ENCODE results near the gene MIPEP. TPM values are rescaled to one million over a fixed set of nuclear protein-coding genes. Genes with fewer than 3 reads are reported as not detected.

MIPEP gene
- total and polyA plus RNA-seq, 9 of the 15 experiments (the other 6 are each of a cell fraction or from before 2014, with no cell fraction given), result 1.7 to 19.3 (median 13.1) TPM

DNA sequence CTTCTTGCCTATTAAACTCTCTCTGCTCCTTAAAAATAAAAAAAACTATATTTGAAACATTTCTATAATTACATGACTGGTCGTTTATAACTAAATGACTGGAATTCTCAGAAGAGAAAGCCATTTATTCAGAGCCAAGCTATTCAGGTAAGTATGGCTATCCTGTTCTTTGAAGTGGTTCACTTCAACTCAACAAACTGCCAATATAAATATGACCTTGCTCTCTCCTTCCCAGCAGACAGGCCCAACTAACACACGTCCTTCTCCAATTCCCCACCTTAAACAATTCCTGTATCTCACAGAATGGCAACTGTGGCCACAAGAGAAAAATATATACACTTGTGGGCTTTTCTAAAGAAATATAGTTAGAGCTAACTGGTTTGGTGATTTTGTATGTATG lies 153.9 kb downstream of the MIPEP start:
- DNase-seq (ENCODE audit: extremely low read depth in 1 of 4, low spot score in 3 of 4) (no peak), FAIRE-seq (no peak), ATAC-seq (no peak)
- H3K27ac ChIP-seq (ENCODE audit: extremely low read depth, low read depth, low read length), result no peak overlapping the region
- 6% methylated on average over 2 of the region's 2 CpGs for WGBS (ENCODE audit: insufficient coverage, low coverage, missing lambda C conversion rate)
- TF ChIP-seq SMARCE1 (IDR thresholded peaks at IDR 0.05), result no peak
- no peak for TF ChIP-seq PURB (CRISPR knock-in tag; IDR thresholded peaks at IDR 0.05; ENCODE audit: low read depth)
- no peak for TF ChIP-seq SAFB (IDR thresholded peaks at IDR 0.05; ENCODE audit: borderline replicate concordance, low read depth, low read length)
- no peak for TF ChIP-seq POLR2A (conservative IDR thresholded peaks at IDR 0.05)
- TF ChIP-seq ZNF561 (CRISPR knock-in tag; conservative IDR thresholded peaks at IDR 0.05), result no peak
- TF ChIP-seq BRD4 (IDR thresholded peaks at IDR 0.05), result no peak
- TF ChIP-seq CBX8 (IDR thresholded peaks at IDR 0.05; ENCODE audit: borderline replicate concordance, extremely low read depth, low read depth, low read length, poor library complexity, severe bottlenecking), result no peak
- TF ChIP-seq, protein P1, sequence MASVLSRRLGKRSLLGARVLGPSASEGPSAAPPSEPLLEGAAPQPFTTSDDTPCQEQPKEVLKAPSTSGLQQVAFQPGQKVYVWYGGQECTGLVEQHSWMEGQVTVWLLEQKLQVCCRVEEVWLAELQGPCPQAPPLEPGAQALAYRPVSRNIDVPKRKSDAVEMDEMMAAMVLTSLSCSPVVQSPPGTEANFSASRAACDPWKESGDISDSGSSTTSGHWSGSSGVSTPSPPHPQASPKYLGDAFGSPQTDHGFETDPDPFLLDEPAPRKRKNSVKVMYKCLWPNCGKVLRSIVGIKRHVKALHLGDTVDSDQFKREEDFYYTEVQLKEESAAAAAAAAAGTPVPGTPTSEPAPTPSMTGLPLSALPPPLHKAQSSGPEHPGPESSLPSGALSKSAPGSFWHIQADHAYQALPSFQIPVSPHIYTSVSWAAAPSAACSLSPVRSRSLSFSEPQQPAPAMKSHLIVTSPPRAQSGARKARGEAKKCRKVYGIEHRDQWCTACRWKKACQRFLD (CRISPR knock-in tag; IDR thresholded peaks at IDR 0.05), result no peak
- no peak for TF ChIP-seq ZNF696 (CRISPR knock-in tag; conservative IDR thresholded peaks at IDR 0.05)
- TF ChIP-seq DNMT1 (IDR thresholded peaks at IDR 0.05), result no peak
- TF ChIP-seq JUND (IDR thresholded peaks at IDR 0.05; ENCODE audit: borderline replicate concordance, low read depth, low read length), result no peak
- no peak for TF ChIP-seq JUND (tag; IDR thresholded peaks at IDR 0.05; ENCODE audit: borderline replicate concordance, low read depth, low read length)
- intact Hi-C loops (cut with micrococcal nuclease) (no loop called here), in situ Hi-C loops (cut with MboI) (no loop called here)
- H4K20me1 ChIP-seq (replicated peaks; ENCODE audit: control insufficient read depth, insufficient read depth, low read length), result no peaks in the 10 kb centered on the region
- CTCF ChIA-PET (ENCODE audit: low intra/inter-chr PET ratio), result no interaction called here
- no peaks in the 10 kb centered on the region for H3K9me3 ChIP-seq (replicated peaks; ENCODE audit: control insufficient read depth, insufficient read depth, low read depth, low read length)
- BruUV-seq (replicated peaks), result no TSS peak
- H3K27me3 ChIP-seq (ENCODE audit: control insufficient read depth in 2 of 2, insufficient read depth in 2 of 2, low read length in 2 of 2), result no peaks in the 10 kb centered on the region
- POLR2A ChIA-PET, result no interaction called here
- no peak overlapping the region for H3K4me2 ChIP-seq (ENCODE audit: insufficient read depth, low read length)
- H3K9ac ChIP-seq (ENCODE audit: insufficient read depth in 1 of 2, low read depth in 2 of 2, low read length in 2 of 2), result no peak overlapping the region
- no peak overlapping the region for H2AFZ ChIP-seq (ENCODE audit: low read depth, low read length)
- no peaks in the 10 kb centered on the region for H3K36me3 ChIP-seq (ENCODE audit: control insufficient read depth, insufficient read depth, low read length)
- no peaks in the 10 kb centered on the region for H3K79me2 ChIP-seq (ENCODE audit: control insufficient read depth, insufficient read depth, low read length)
- no peak overlapping the region for H3K4me3 ChIP-seq
- no peaks in the 10 kb centered on the region for H3K4me1 ChIP-seq (replicated peaks in 1 of 2; ENCODE audit: control insufficient read depth in 2 of 2, insufficient read depth in 2 of 2, low read length in 2 of 2)
- H3K9me1 ChIP-seq (ENCODE audit: control insufficient read depth, insufficient read depth, low read length), result no peaks in the 10 kb centered on the region

All from K562 (cell line).